Right renal cortex interstitium (tissue), 3 donors: ENCODE data around the gene ANKRD33B. TPM values are rescaled to one million over a fixed set of nuclear protein-coding genes. Genes with fewer than 3 reads are reported as not detected.

Experiments used
- polyA plus RNA-seq, 3 donors: library from polyadenylated mRNA; unstranded; fragments of 120-200 nt; gene quantifications; one replicate each; pipeline ENCODE4 v1.2.1, GENCODE V29; 2013; ENCODE audit not compliant: insufficient read length in 3 of 3

The ANKRD33B gene
- polyA plus RNA-seq, 3 donors: 1.4 to 1.8 (median 1.7) TPM

Other genes starting within 250 kb of the ANKRD33B start
- gene MARCHF6, start 210.4 kb upstream of the ANKRD33B start, polyA plus RNA-seq: 100 to 1,000 TPM; 185 to 198 (median 186) TPM
- under 1 TPM; 0.60 to 0.78 (median 0.64) TPM for gene ROPN1L, start 122.2 kb upstream of the ANKRD33B start, polyA plus RNA-seq
- gene DAP, start 197.2 kb downstream of the ANKRD33B start, polyA plus RNA-seq: 100 to 1,000 TPM; 119 to 128 (median 126) TPM